WERI-Rb-1 (cell line): ENCODE data around the gene SGPP2.

ENCODE experiments used
- DNase-seq: peaks from one replicate; pipeline ENCODE4 v3.0.0-alpha.2; 2020
- H3K27ac ChIP-seq: fragments of 250-450 bp; sonication (Bioruptor Pico); 2 replicates; pipeline ENCODE4 v1.5.1; 2020; ENCODE audit warnings: mild to moderate bottlenecking, moderate library complexity
- H3K27me3 ChIP-seq: fragments of 250-450 bp; sonication (Bioruptor Pico); 2 replicates; pipeline ENCODE4 v1.5.1; 2021; ENCODE audit warnings: mild to moderate bottlenecking, low read depth, moderate library complexity; ENCODE audit not compliant: insufficient read depth, severe bottlenecking
- H3K36me3 ChIP-seq: fragments of 250-450 bp; sonication (Bioruptor Pico); 2 replicates; pipeline ENCODE4 v1.5.1; 2020; ENCODE audit warnings: mild to moderate bottlenecking, moderate library complexity
- H3K4me3 ChIP-seq: 2 replicates; pipeline ENCODE4 v1.5.1; 2011; ENCODE audit warnings: low read depth, mild to moderate bottlenecking, control low read depth, low read length
- H3K9me3 ChIP-seq: fragments of 250-450 bp; sonication (Bioruptor Pico); 2 replicates; pipeline ENCODE4 v1.5.1; 2021; ENCODE audit warnings: mild to moderate bottlenecking, moderate library complexity; ENCODE audit not compliant: severe bottlenecking
- TF ChIP-seq, protein P1 (sequence below): IDR thresholded peaks from 2 replicates; pipeline ENCODE4 v1.5.1; 2011; ENCODE audit warnings: low read depth, mild to moderate bottlenecking, control low read depth, inconsistent platforms, low read length

The SGPP2 gene

GRCh38 chr2:222393733-222394267, 30.5 kb upstream of the SGPP2 start:
- Histone ChIP-seq H3K27ac (no peak overlapping the region), H3K27me3 (no peaks in the 10 kb centered on the region), H3K9me3 (no peaks in the 10 kb centered on the region), H3K36me3 (no peaks in the 10 kb centered on the region), H3K4me3 (no peak overlapping the region)
- TF ChIP-seq, protein P1, sequence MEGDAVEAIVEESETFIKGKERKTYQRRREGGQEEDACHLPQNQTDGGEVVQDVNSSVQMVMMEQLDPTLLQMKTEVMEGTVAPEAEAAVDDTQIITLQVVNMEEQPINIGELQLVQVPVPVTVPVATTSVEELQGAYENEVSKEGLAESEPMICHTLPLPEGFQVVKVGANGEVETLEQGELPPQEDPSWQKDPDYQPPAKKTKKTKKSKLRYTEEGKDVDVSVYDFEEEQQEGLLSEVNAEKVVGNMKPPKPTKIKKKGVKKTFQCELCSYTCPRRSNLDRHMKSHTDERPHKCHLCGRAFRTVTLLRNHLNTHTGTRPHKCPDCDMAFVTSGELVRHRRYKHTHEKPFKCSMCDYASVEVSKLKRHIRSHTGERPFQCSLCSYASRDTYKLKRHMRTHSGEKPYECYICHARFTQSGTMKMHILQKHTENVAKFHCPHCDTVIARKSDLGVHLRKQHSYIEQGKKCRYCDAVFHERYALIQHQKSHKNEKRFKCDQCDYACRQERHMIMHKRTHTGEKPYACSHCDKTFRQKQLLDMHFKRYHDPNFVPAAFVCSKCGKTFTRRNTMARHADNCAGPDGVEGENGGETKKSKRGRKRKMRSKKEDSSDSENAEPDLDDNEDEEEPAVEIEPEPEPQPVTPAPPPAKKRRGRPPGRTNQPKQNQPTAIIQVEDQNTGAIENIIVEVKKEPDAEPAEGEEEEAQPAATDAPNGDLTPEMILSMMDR = no peak
- DNase-seq = no peak

GRCh38 chr2:222398446-222398885, 25.9 kb upstream of the SGPP2 start:
- no peaks in the 10 kb centered on the region for H3K9me3 ChIP-seq
- TF ChIP-seq, protein P1 = no peak
- H3K36me3 ChIP-seq = no peaks in the 10 kb centered on the region
- no peak for DNase-seq
- no peak overlapping the region for H3K4me3 ChIP-seq
- no peak overlapping the region for H3K27ac ChIP-seq
- no peaks in the 10 kb centered on the region for H3K27me3 ChIP-seq

GRCh38 chr2:222399038-222399783, 25.1 kb upstream of the SGPP2 start:
- H3K9me3 ChIP-seq = no peaks in the 10 kb centered on the region
- H3K4me3 ChIP-seq = no peak overlapping the region
- H3K27ac ChIP-seq = no peak overlapping the region; the same call in 1 of the 2 replicates
- TF ChIP-seq, protein P1 = no peak
- no peaks in the 10 kb centered on the region for H3K27me3 ChIP-seq
- DNase-seq = no peak
- H3K36me3 ChIP-seq = no peaks in the 10 kb centered on the region

GRCh38 chr2:222404151-222404905, 20.0 kb upstream of the SGPP2 start:
- no peak for DNase-seq
- H3K36me3 ChIP-seq = no peaks in the 10 kb centered on the region
- TF ChIP-seq, protein P1 = no peak
- H3K27me3 ChIP-seq = no peaks in the 10 kb centered on the region
- no peaks in the 10 kb centered on the region for H3K9me3 ChIP-seq
- H3K27ac ChIP-seq = no peak overlapping the region
- no peak overlapping the region for H3K4me3 ChIP-seq

GRCh38 chr2:222408684-222409083, 15.7 kb upstream of the SGPP2 start:
- H3K4me3 ChIP-seq = no peak overlapping the region

More at GRCh38 chr2:222408684-222409083, 15.7 kb upstream of the SGPP2 start:
- no peak for DNase-seq
- Histone ChIP-seq H3K9me3 (peaks cover 12% of the 10 kb centered on the region), H3K27me3 (no peaks in the 10 kb centered on the region), H3K36me3 (no peaks in the 10 kb centered on the region), H3K27ac (no peak overlapping the region)
- TF ChIP-seq, protein P1 = no peak
